ENCODE results near the gene ATXN1L. TPM values are rescaled to one million over a fixed set of nuclear protein-coding genes. Genes with fewer than 3 reads are reported as not detected.

Gene ATXN1L
- total RNA-seq, 2 donors from 2014 or later: 17.7 to 35.8 TPM

DNA sequence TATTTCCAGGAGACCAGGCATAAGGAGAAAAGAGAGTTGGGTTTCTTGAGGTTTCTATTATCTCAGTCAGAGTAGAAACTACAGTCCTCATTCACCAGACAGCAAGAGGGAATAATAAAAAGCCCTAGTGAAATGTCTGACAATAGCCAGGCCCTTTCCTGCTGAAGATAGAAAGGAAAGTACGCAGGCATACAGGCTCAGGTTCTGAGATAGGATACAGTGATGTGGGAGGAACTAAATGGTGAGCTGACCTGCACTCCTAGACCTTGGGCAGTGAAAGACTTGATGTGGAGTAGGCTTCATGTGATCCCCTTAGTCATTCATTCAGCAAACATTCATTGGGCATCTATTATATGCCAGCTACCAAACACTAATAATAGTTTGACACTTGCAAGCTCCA is 23.3 kb downstream of the ATXN1L start:
- H3K27ac ChIP-seq: no peak overlapping the region
- 87% methylated on average over 1 of the region's 1 CpG for WGBS
- H3K9me3 ChIP-seq: no peaks in the 10 kb centered on the region
- H3K36me3 ChIP-seq: no peaks in the 10 kb centered on the region
- no peak overlapping the region for H3K4me3 ChIP-seq
- TF ChIP-seq, protein P1, sequence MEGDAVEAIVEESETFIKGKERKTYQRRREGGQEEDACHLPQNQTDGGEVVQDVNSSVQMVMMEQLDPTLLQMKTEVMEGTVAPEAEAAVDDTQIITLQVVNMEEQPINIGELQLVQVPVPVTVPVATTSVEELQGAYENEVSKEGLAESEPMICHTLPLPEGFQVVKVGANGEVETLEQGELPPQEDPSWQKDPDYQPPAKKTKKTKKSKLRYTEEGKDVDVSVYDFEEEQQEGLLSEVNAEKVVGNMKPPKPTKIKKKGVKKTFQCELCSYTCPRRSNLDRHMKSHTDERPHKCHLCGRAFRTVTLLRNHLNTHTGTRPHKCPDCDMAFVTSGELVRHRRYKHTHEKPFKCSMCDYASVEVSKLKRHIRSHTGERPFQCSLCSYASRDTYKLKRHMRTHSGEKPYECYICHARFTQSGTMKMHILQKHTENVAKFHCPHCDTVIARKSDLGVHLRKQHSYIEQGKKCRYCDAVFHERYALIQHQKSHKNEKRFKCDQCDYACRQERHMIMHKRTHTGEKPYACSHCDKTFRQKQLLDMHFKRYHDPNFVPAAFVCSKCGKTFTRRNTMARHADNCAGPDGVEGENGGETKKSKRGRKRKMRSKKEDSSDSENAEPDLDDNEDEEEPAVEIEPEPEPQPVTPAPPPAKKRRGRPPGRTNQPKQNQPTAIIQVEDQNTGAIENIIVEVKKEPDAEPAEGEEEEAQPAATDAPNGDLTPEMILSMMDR (IDR thresholded peaks at IDR 0.05): no peak
- no peak for TF ChIP-seq POLR2AphosphoS5 (IDR thresholded peaks at IDR 0.05)
- TF ChIP-seq POLR2A (IDR thresholded peaks at IDR 0.05): no peak
- no peaks in the 10 kb centered on the region for H3K27me3 ChIP-seq (replicated peaks; ENCODE audit: insufficient read depth)
- DNase-seq (ENCODE audit: low spot score): no peak
- H3K4me1 ChIP-seq (replicated peaks): no peaks in the 10 kb centered on the region
- intact Hi-C loops (cut with DNase I): no loop called here

DNA sequence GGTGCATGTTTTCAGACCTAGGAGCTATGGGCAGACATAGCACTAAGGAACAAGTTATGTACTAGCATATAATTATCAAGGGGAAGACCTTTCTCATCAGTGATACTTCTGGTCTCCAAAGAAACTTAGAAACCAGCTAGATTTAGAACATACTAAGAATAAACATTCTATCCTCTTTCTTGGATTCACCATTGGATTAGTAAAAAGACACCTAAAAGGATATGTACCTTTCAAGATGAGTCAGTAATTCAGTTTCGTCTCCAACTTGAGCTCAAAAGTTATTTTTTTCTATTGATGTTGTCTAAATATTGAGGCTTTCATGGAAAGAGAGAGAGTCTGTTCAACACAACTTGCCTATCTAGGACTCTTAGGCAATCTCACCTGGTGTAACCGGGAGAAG is 25.0 kb downstream of the ATXN1L start:
- no peaks in the 10 kb centered on the region for H3K9me3 ChIP-seq
- intact Hi-C loops (cut with DNase I): no loop called here
- H3K4me3 ChIP-seq: no peak overlapping the region
- no peaks in the 10 kb centered on the region for H3K4me1 ChIP-seq (replicated peaks)
- no peaks in the 10 kb centered on the region for H3K36me3 ChIP-seq
- no peaks in the 10 kb centered on the region for H3K27me3 ChIP-seq (replicated peaks; ENCODE audit: insufficient read depth)
- WGBS: 96% methylated on average over 2 of the region's 2 CpGs
- DNase-seq (ENCODE audit: low spot score): no peak
- H3K27ac ChIP-seq: no peak overlapping the region
- TF ChIP-seq POLR2AphosphoS5 (IDR thresholded peaks at IDR 0.05) (no peak), POLR2A (IDR thresholded peaks at IDR 0.05) (no peak)
- TF ChIP-seq, protein P1 (IDR thresholded peaks at IDR 0.05): no peak

DNA sequence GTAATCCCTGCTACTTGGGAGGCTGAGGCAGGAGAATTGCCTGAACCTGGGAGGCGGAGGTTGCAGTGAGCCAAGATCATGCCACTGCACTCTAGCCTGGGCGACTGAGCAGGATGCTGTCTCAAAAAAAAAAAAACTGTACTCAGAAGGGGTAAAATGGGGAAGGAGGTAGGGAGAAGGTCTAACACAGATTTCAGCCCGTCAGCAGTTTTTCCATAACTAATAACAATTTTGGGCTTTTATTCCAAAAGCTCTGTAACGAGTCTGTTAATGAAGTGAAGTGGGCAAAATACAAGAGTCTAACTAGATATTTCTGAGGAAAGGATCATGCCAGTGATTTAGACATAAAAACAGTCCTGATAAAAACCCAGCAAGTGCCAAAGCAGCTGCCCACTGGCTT is 27.4 kb downstream of the ATXN1L start:
- Histone ChIP-seq H3K9me3 (no peaks in the 10 kb centered on the region), H3K27ac (no peak overlapping the region), H3K4me1 (replicated peaks) (no peaks in the 10 kb centered on the region), H3K36me3 (no peaks in the 10 kb centered on the region), H3K4me3 (no peak overlapping the region), H3K27me3 (replicated peaks; ENCODE audit: insufficient read depth) (no peaks in the 10 kb centered on the region)
- TF ChIP-seq POLR2AphosphoS5 (IDR thresholded peaks at IDR 0.05) (no peak), POLR2A (IDR thresholded peaks at IDR 0.05) (no peak)
- TF ChIP-seq, protein P1 (IDR thresholded peaks at IDR 0.05): no peak
- no peak for DNase-seq (ENCODE audit: low spot score)
- intact Hi-C loops (cut with DNase I): no loop called here
- 90% methylated on average over 4 of the region's 4 CpGs for WGBS

DNA sequence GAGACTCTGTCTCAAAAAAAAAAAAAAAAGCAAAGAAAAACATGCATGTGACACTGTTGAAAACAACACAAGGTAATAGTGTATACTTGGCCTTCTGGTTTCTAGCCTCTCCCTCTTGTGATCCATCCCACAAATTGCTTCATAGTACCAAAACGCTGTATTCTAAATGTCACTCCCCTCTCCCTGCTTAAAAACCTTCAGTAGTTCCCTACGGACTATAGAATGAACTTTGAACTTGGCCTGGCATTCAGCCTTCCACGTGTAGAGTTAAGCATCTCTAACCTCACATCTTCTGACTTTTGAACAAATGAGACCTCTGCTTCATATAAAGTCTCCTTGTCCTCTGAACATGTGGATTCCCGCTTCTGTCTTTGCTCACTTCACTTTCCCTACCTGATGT is 33.1 kb downstream of the ATXN1L start:
- H3K4me1 ChIP-seq (replicated peaks): no peaks in the 10 kb centered on the region
- H3K27ac ChIP-seq: no peak overlapping the region
- intact Hi-C loops (cut with DNase I): no loop called here
- DNase-seq (ENCODE audit: low spot score): no peak
- H3K27me3 ChIP-seq (replicated peaks; ENCODE audit: insufficient read depth): no peaks in the 10 kb centered on the region
- no peak overlapping the region for H3K4me3 ChIP-seq
- 74% methylated on average over 4 of the region's 4 CpGs for WGBS
- TF ChIP-seq POLR2AphosphoS5 (IDR thresholded peaks at IDR 0.05) (no peak), POLR2A (IDR thresholded peaks at IDR 0.05) (no peak)
- TF ChIP-seq, protein P1 (IDR thresholded peaks at IDR 0.05): no peak
- no peaks in the 10 kb centered on the region for H3K36me3 ChIP-seq
- H3K9me3 ChIP-seq: no peaks in the 10 kb centered on the region

DNA sequence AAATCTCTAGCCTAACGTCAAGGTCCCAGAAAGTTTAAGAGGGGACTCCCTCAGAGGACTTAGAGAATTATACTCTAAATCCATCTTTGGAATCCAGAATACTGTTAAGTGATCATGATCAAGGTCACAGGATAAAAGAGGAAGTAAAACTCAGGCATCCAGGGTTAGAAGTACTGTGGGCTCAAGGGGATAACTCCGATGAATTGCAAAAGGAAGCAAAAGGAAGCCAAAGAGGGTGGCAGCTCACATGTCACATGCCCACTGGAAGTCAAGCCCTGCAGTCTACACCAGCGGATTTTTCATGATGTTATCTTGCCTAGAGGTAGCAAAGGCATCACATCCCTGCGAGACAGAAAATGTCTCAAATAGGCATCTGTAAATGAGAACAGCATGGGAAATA is 34.4 kb downstream of the ATXN1L start:
- no peaks in the 10 kb centered on the region for H3K36me3 ChIP-seq
- DNase-seq (ENCODE audit: low spot score): no peak
- no peaks in the 10 kb centered on the region for H3K9me3 ChIP-seq
- TF ChIP-seq POLR2A (IDR thresholded peaks at IDR 0.05) (no peak), POLR2AphosphoS5 (IDR thresholded peaks at IDR 0.05) (no peak)
- TF ChIP-seq, protein P1 (IDR thresholded peaks at IDR 0.05): no peak
- H3K4me3 ChIP-seq: no peak overlapping the region
- no peaks in the 10 kb centered on the region for H3K27me3 ChIP-seq (replicated peaks; ENCODE audit: insufficient read depth)
- intact Hi-C loops (cut with DNase I): loop anchor here (5.0 kb wide), 3 partner anchors 73 to 158 kb away; partner anchors contain the start of genes AP1G1 and PHLPP2
- H3K27ac ChIP-seq: no peak overlapping the region
- H3K4me1 ChIP-seq (replicated peaks): no peaks in the 10 kb centered on the region
- 70% methylated on average over 4 of the region's 4 CpGs for WGBS

Data from prostate gland (tissue), 2 donors.